K562 (cell line): Measurements from ENCODE around the gene PHYHIPL.

Experiments used
- BACH1 ChIP-seq: fragments of 200-800 bp; sonication (Bioruptor generic); IDR thresholded peaks from 2 replicates; pipeline ENCODE4 v1.6.1; 2016; ENCODE audit warnings: missing genetic modification characterization, missing compliant biosample characterization
- CBX1 ChIP-seq: sonication (generic); IDR thresholded peaks from 2 replicates; pipeline ENCODE4 v1.6.1; 2016; ENCODE audit warnings: antibody characterized with exemption, low read depth, mild to moderate bottlenecking
- FOSL1 ChIP-seq: fragments of 200-800 bp; sonication (Bioruptor generic); conservative IDR thresholded peaks from 2 replicates; pipeline ENCODE4 v1.6.1; 2016; ENCODE audit warnings: missing genetic modification characterization, missing compliant biosample characterization
- FOXK2 ChIP-seq, 2 experiments: fragments of 450-650 bp; IDR thresholded peaks in 1 of 2; conservative IDR thresholded peaks in 1 of 2; 2 replicates each; pipeline ENCODE4 v1.6.1; 2016; ENCODE audit warnings: low read depth in 2 of 2, mild to moderate bottlenecking in 1 of 2
- KLF16 ChIP-seq: IDR thresholded peaks from 2 replicates; pipeline ENCODE4 v1.6.1; 2016; ENCODE audit warnings: antibody characterized with exemption
- POLR2A ChIP-seq: fragments of 450-650 bp; conservative IDR thresholded peaks from 2 replicates; pipeline ENCODE4 v1.6.1; 2016
- POLR2AphosphoS2 ChIP-seq: IDR thresholded peaks from 2 replicates; pipeline ENCODE4 v1.6.1; 2012; ENCODE audit warnings: low read length, improper control_type of control experiment
- POLR2AphosphoS5 ChIP-seq: IDR thresholded peaks from 2 replicates; pipeline ENCODE4 v1.6.1; 2011; ENCODE audit warnings: mild to moderate bottlenecking, low read depth, low read length, moderate library complexity; ENCODE audit not compliant: control insufficient read depth, insufficient read depth
- SIN3B ChIP-seq: fragments of 450-650 bp; IDR thresholded peaks from 2 replicates; pipeline ENCODE4 v1.6.1; 2017; ENCODE audit warnings: low read depth, mild to moderate bottlenecking, moderate library complexity
- TEAD4 ChIP-seq, 2 experiments: sonication (generic) in 1 of 2; formaldehyde crosslinking in 1 of 2; IDR thresholded peaks; 2 replicates each; pipeline versions ENCODE4 v1.6.1 to v1.8.0; 2012 to 2022; ENCODE audit warnings: borderline replicate concordance in 1 of 2, inconsistent platforms in 1 of 2, low read length in 1 of 2, mild to moderate bottlenecking in 1 of 2, missing genetic modification reagents in 1 of 2
- ZNF217 ChIP-seq: sonication (generic); formaldehyde crosslinking; IDR thresholded peaks from 2 replicates; pipeline ENCODE4 v1.8.0; 2022; ENCODE audit warnings: mild to moderate bottlenecking, missing genetic modification reagents
- ZNF224 ChIP-seq: sonication (generic); formaldehyde crosslinking; IDR thresholded peaks from 2 replicates; pipeline ENCODE4 v1.8.0; 2022; ENCODE audit warnings: mild to moderate bottlenecking, missing genetic modification reagents
- TF ChIP-seq, protein P1 (sequence below), 3 experiments: IDR thresholded peaks in 2 of 3; conservative IDR thresholded peaks in 1 of 3; 2 replicates each; pipeline ENCODE4 v1.5.1; 2011 to 2012; ENCODE audit warnings: low read length in 3 of 3, mild to moderate bottlenecking in 3 of 3, control low read depth in 2 of 3, improper control_type of control experiment in 1 of 3, inconsistent platforms in 1 of 3, low read depth in 1 of 3, mixed read lengths in 1 of 3, moderate library complexity in 1 of 3; ENCODE audit not compliant: insufficient read depth in 2 of 3

GRCh38 chr10:59271160-59271559 is 94.7 kb downstream of the PHYHIPL start:
- no peak for TF ChIP-seq KLF16
- TF ChIP-seq ZNF217 (CRISPR knock-in tag), result no peak
- no peak for TF ChIP-seq FOXK2 (conservative IDR thresholded peaks at IDR 0.05 in 1 of 2, IDR thresholded peaks at IDR 0.05 in 1 of 2; ENCODE audit: low read depth in 2 of 2)
- TF ChIP-seq SIN3B, result no peak
- no peak for TF ChIP-seq BACH1 (tag)
- no peak for TF ChIP-seq CBX1
- TF ChIP-seq, protein P1, sequence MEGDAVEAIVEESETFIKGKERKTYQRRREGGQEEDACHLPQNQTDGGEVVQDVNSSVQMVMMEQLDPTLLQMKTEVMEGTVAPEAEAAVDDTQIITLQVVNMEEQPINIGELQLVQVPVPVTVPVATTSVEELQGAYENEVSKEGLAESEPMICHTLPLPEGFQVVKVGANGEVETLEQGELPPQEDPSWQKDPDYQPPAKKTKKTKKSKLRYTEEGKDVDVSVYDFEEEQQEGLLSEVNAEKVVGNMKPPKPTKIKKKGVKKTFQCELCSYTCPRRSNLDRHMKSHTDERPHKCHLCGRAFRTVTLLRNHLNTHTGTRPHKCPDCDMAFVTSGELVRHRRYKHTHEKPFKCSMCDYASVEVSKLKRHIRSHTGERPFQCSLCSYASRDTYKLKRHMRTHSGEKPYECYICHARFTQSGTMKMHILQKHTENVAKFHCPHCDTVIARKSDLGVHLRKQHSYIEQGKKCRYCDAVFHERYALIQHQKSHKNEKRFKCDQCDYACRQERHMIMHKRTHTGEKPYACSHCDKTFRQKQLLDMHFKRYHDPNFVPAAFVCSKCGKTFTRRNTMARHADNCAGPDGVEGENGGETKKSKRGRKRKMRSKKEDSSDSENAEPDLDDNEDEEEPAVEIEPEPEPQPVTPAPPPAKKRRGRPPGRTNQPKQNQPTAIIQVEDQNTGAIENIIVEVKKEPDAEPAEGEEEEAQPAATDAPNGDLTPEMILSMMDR (IDR thresholded peaks at IDR 0.05 in 2 of 3, conservative IDR thresholded peaks at IDR 0.05 in 1 of 3; ENCODE audit: insufficient read depth in 2 of 3, low read depth in 1 of 3, low read length in 3 of 3), result no peak
- TF ChIP-seq POLR2AphosphoS5, result no peak
- no peak for TF ChIP-seq ZNF224
- TF ChIP-seq TEAD4 (IDR thresholded peaks at IDR 0.05; ENCODE audit: low read length), result no peak
- no peak for TF ChIP-seq TEAD4 (CRISPR knock-in tag; IDR thresholded peaks at IDR 0.05; ENCODE audit: borderline replicate concordance)
- no peak for TF ChIP-seq POLR2A
- TF ChIP-seq POLR2AphosphoS2, result no peak
- TF ChIP-seq FOSL1, result no peak
